Mesendoderm (in vitro differentiated cells): ENCODE results near the gene NSUN3.
A peak's percentile ranks its signal among the peaks of the same experiment; 100 is the strongest.

Source experiments
- DNase-seq: peaks from one replicate; pipeline ENCODE4 v3.0.0; 2013
- H2AK5ac ChIP-seq: 2 replicates; pipeline ENCODE4 v1.6.1; 2013; ENCODE audit warnings: low read length, inconsistent platforms
- H2BK120ac ChIP-seq: 2 replicates; pipeline ENCODE4 v1.6.1; 2013; ENCODE audit warnings: low read depth, mild to moderate bottlenecking, low read length, moderate library complexity, mixed read lengths
- H2BK15ac ChIP-seq: replicated peaks from 2 replicates; pipeline ENCODE4 v1.6.1; 2013; ENCODE audit warnings: low read depth, mild to moderate bottlenecking, moderate library complexity
- H2BK5ac ChIP-seq: 2 replicates; pipeline ENCODE4 v1.6.1; 2013; ENCODE audit warnings: low read length, inconsistent platforms
- H3K18ac ChIP-seq: 2 replicates; pipeline ENCODE4 v1.6.1; 2013; ENCODE audit warnings: mild to moderate bottlenecking, low read length, mixed read lengths
- H3K23ac ChIP-seq: one replicate; pipeline ENCODE4 v1.6.1; 2013; ENCODE audit warnings: low read length
- H3K27ac ChIP-seq: 2 replicates; pipeline ENCODE4 v1.5.1; 2013; ENCODE audit warnings: low read depth, mild to moderate bottlenecking, inconsistent platforms, low read length, moderate library complexity
- H3K27me3 ChIP-seq: 2 replicates; pipeline ENCODE4 v1.6.1; 2013; ENCODE audit warnings: low read length, control low read depth, mild to moderate bottlenecking, inconsistent platforms; ENCODE audit not compliant: insufficient read depth, poor library complexity
- H3K36me3 ChIP-seq: 2 replicates; pipeline ENCODE4 v1.6.1; 2013; ENCODE audit warnings: low read length, inconsistent platforms; ENCODE audit not compliant: control insufficient read depth, insufficient read depth
- H3K4ac ChIP-seq: one replicate; pipeline ENCODE4 v1.6.1; 2013; ENCODE audit warnings: low read depth, mild to moderate bottlenecking, low read length, moderate library complexity
- H3K4me1 ChIP-seq: 2 replicates; pipeline ENCODE4 v1.6.1; 2013; ENCODE audit warnings: low read depth, low read length, inconsistent platforms; ENCODE audit not compliant: control insufficient read depth
- H3K4me2 ChIP-seq: 2 replicates; pipeline ENCODE4 v1.6.1; 2013; ENCODE audit warnings: low read length
- H3K4me3 ChIP-seq: 2 replicates; pipeline ENCODE4 v1.5.1; 2013; ENCODE audit warnings: mild to moderate bottlenecking, low read length
- H3K56ac ChIP-seq: one replicate; pipeline ENCODE4 v1.6.1; 2013; ENCODE audit warnings: low read length
- H3K79me1 ChIP-seq: 2 replicates; pipeline ENCODE4 v1.6.1; 2013; ENCODE audit warnings: low read length, inconsistent platforms
- H3K79me2 ChIP-seq: 2 replicates; pipeline ENCODE4 v1.6.1; 2013; ENCODE audit warnings: mild to moderate bottlenecking, low read length; ENCODE audit not compliant: control insufficient read depth, insufficient read depth
- H3K9ac ChIP-seq: 2 replicates; pipeline ENCODE4 v1.6.1; 2013; ENCODE audit warnings: low read length, inconsistent platforms
- H4K5ac ChIP-seq: one replicate; pipeline ENCODE4 v1.6.1; 2013; ENCODE audit warnings: low read length
- H4K8ac ChIP-seq: one replicate; pipeline ENCODE4 v1.6.1; 2013; ENCODE audit warnings: low read depth, mild to moderate bottlenecking, control low read depth, low read length, moderate library complexity
- WGBS: extraction: QIAGEN DNeasy Blood & Tissue Kit; methylation state at CpG from one replicate; pipeline ENCODE4 v1.1.7; 2013; ENCODE audit warnings: low lambda C conversion rate, missing lambda C conversion rate; ENCODE audit not compliant: insufficient coverage; ENCODE audit errors: extremely low coverage; 5-methylcytosine and 5-hydroxymethylcytosine counted together

Gene NSUN3

DNA sequence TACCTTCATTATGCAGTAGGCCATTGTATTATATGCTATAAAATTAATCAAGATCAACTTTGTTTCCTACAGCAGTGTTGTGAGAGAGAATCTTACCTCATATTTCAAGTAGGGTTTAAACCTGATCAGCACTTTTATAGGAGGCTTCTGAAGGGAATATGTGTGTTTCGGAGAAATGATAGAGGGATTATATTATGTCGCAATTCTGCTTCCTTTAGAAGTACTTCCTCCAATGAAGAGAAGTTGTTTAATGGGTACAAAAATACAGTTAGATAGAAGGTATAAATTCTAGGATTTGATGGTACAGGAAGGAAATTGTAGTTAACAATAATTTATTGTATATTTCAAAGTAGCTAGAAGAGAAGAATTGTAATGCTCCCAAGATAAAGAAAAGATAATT is 54.9 kb downstream of the NSUN3 start:
- no peaks in the 10 kb centered on the region for H3K79me1 ChIP-seq
- no peak for DNase-seq
- H3K79me2 ChIP-seq, result no peaks in the 10 kb centered on the region
- WGBS, result no CpG with 5 or more reads among the region's 2 CpGs
- H3K56ac ChIP-seq, result no peak overlapping the region
- no peaks in the 10 kb centered on the region for H3K4me1 ChIP-seq
- H2BK120ac ChIP-seq, result no peak overlapping the region
- no peak overlapping the region for H3K9ac ChIP-seq
- H4K5ac ChIP-seq, result no peak overlapping the region
- H3K36me3 ChIP-seq, result no peaks in the 10 kb centered on the region
- H3K27ac ChIP-seq, result no peak overlapping the region
- H3K23ac ChIP-seq, result no peak overlapping the region
- no peak overlapping the region for H4K8ac ChIP-seq
- H3K27me3 ChIP-seq, result no peaks in the 10 kb centered on the region
- no peak overlapping the region for H3K4ac ChIP-seq
- H3K4me3 ChIP-seq, result no peak overlapping the region
- no peak overlapping the region for H3K4me2 ChIP-seq
- H2BK5ac ChIP-seq, result no peak overlapping the region
- no peak overlapping the region for H2AK5ac ChIP-seq
- no peak overlapping the region for H2BK15ac ChIP-seq
- H3K18ac ChIP-seq, result no peak overlapping the region

GRCh38 chr3:94118390-94118789 is 55.5 kb downstream of the NSUN3 start:
- H2BK120ac ChIP-seq, result no peak overlapping the region

DNA sequence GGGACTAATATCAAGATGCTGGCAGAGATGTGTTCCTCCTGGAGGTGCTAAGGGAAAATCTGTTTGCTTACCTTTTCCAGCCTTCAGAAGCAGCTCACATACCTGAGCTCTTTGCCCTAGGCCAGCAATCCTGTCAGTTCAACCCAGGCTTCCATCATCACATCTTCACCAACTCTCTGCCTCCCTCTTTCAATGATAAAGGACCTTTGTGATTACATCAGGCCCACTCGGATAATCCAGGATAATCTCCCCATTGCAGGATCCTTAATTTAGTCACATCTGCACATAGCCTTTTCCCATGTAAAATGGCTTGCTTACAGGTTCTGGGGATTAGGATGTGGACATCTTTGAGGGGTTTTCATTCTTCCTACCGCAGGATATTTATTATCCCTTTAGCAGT is 58.3 kb downstream of the NSUN3 start:
- no peak overlapping the region for H3K4me2 ChIP-seq
- no peak overlapping the region for H4K5ac ChIP-seq
- no peak overlapping the region for H2BK15ac ChIP-seq
- H3K79me1 ChIP-seq, result no peaks in the 10 kb centered on the region
- H3K27me3 ChIP-seq, result no peaks in the 10 kb centered on the region
- H3K4ac ChIP-seq, result no peak overlapping the region
- H3K36me3 ChIP-seq, result no peaks in the 10 kb centered on the region
- no peak overlapping the region for H3K4me3 ChIP-seq
- H2AK5ac ChIP-seq, result no peak overlapping the region
- H3K23ac ChIP-seq, result no peak overlapping the region
- H3K9ac ChIP-seq, result no peak overlapping the region
- H4K8ac ChIP-seq, result no peak overlapping the region
- no peak overlapping the region for H3K27ac ChIP-seq
- no peak overlapping the region for H2BK5ac ChIP-seq
- H2BK120ac ChIP-seq, result no peak overlapping the region
- H3K56ac ChIP-seq, result no peak overlapping the region
- H3K4me1 ChIP-seq, result no peaks in the 10 kb centered on the region
- no peaks in the 10 kb centered on the region for H3K79me2 ChIP-seq
- peak; percentile 27 for DNase-seq
- no peak overlapping the region for H3K18ac ChIP-seq
- no CpG with 5 or more reads among the region's 2 CpGs for WGBS

More at GRCh38 chr3:94118390-94118789, 55.5 kb downstream of the NSUN3 start:
- no peak overlapping the region for H3K56ac ChIP-seq
- no peak overlapping the region for H3K4me3 ChIP-seq
- no peaks in the 10 kb centered on the region for H3K4me1 ChIP-seq
- WGBS, result no CpG with 5 or more reads among the region's 2 CpGs
- no peak overlapping the region for H4K5ac ChIP-seq
- H3K18ac ChIP-seq, result no peak overlapping the region
- H2BK15ac ChIP-seq, result no peak overlapping the region
- DNase-seq, result no peak
- H3K79me2 ChIP-seq, result no peaks in the 10 kb centered on the region
- no peaks in the 10 kb centered on the region for H3K36me3 ChIP-seq
- no peaks in the 10 kb centered on the region for H3K79me1 ChIP-seq
- no peak overlapping the region for H3K4ac ChIP-seq
- H2BK5ac ChIP-seq, result no peak overlapping the region
- no peak overlapping the region for H3K27ac ChIP-seq
- H3K9ac ChIP-seq, result no peak overlapping the region
- H3K27me3 ChIP-seq, result no peaks in the 10 kb centered on the region
- no peak overlapping the region for H2AK5ac ChIP-seq
- H4K8ac ChIP-seq, result no peak overlapping the region
- no peak overlapping the region for H3K23ac ChIP-seq
- no peak overlapping the region for H3K4me2 ChIP-seq

GRCh38 chr3:94127115-94127514 is 64.3 kb downstream of the NSUN3 start:
- H3K4me3 ChIP-seq, result no peak overlapping the region
- H3K27me3 ChIP-seq, result no peaks in the 10 kb centered on the region
- H3K36me3 ChIP-seq, result no peaks in the 10 kb centered on the region
- DNase-seq, result no peak
- no peak overlapping the region for H3K23ac ChIP-seq
- no peaks in the 10 kb centered on the region for H3K79me1 ChIP-seq
- H3K56ac ChIP-seq, result no peak overlapping the region
- WGBS, result no CpG with 5 or more reads among the region's 2 CpGs
- no peak overlapping the region for H3K9ac ChIP-seq
- H2AK5ac ChIP-seq, result no peak overlapping the region
- H4K5ac ChIP-seq, result no peak overlapping the region
- no peaks in the 10 kb centered on the region for H3K4me1 ChIP-seq
- no peak overlapping the region for H3K18ac ChIP-seq
- no peak overlapping the region for H4K8ac ChIP-seq
- H3K79me2 ChIP-seq, result no peaks in the 10 kb centered on the region
- no peak overlapping the region for H2BK120ac ChIP-seq
- H2BK15ac ChIP-seq, result no peak overlapping the region
- H3K4ac ChIP-seq, result no peak overlapping the region
- H3K4me2 ChIP-seq, result no peak overlapping the region
- no peak overlapping the region for H3K27ac ChIP-seq
- no peak overlapping the region for H2BK5ac ChIP-seq

GRCh38 chr3:94130690-94131089 is 67.8 kb downstream of the NSUN3 start:
- no peak overlapping the region for H3K9ac ChIP-seq
- no peaks in the 10 kb centered on the region for H3K79me2 ChIP-seq
- no peak overlapping the region for H3K18ac ChIP-seq
- no peak overlapping the region for H2BK15ac ChIP-seq
- no peak overlapping the region for H2BK120ac ChIP-seq
- H4K8ac ChIP-seq, result no peak overlapping the region
- H3K56ac ChIP-seq, result no peak overlapping the region
- WGBS, result no CpG with 5 or more reads among the region's 2 CpGs
- H3K36me3 ChIP-seq, result no peaks in the 10 kb centered on the region
- H3K4me3 ChIP-seq, result no peak overlapping the region
- H3K4me2 ChIP-seq, result no peak overlapping the region
- H2BK5ac ChIP-seq, result no peak overlapping the region
- no peak overlapping the region for H2AK5ac ChIP-seq
- no peak overlapping the region for H3K27ac ChIP-seq
- no peak overlapping the region for H4K5ac ChIP-seq
- no peaks in the 10 kb centered on the region for H3K4me1 ChIP-seq
- no peaks in the 10 kb centered on the region for H3K27me3 ChIP-seq
- DNase-seq, result no peak
- no peaks in the 10 kb centered on the region for H3K79me1 ChIP-seq
- H3K4ac ChIP-seq, result no peak overlapping the region
- H3K23ac ChIP-seq, result no peak overlapping the region

DNA sequence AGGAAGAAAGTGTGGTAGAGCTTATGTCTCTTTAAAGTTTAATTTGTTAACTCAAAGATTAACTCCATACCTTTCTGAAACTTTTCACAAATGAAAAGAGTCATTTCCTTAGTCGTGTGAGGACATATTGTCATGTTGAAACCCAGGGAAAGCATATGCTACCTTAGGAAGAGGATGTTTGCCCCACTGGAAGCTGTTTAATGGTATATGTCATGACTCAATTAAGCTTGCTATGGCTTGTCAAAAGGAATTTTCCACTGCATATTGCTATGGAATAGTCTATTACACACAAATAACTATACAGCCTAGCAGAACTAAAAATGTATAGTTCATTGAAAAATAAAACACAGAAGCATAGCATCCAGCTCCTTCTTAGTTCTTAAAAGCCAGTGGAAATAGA is 69.9 kb downstream of the NSUN3 start:
- Histone ChIP-seq H3K79me1 (no peaks in the 10 kb centered on the region), H2BK120ac (no peak overlapping the region), H3K36me3 (no peaks in the 10 kb centered on the region), H3K4me3 (no peak overlapping the region), H3K4ac (no peak overlapping the region), H4K5ac (no peak overlapping the region), H3K56ac (no peak overlapping the region), H3K4me2 (no peak overlapping the region), H3K23ac (no peak overlapping the region), H2BK5ac (no peak overlapping the region), H3K27me3 (no peaks in the 10 kb centered on the region), H3K9ac (no peak overlapping the region), H4K8ac (no peak overlapping the region), H3K27ac (no peak overlapping the region), H3K18ac (no peak overlapping the region), H3K4me1 (no peaks in the 10 kb centered on the region), H2AK5ac (no peak overlapping the region), H3K79me2 (no peaks in the 10 kb centered on the region), H2BK15ac (no peak overlapping the region)
- WGBS, result no CpG with 5 or more reads among the region's 1 CpG
- DNase-seq, result no peak
